Cardiac muscle cell (in vitro differentiated cells and primary cell): ENCODE measurements around the gene BRD1. TPM values are rescaled to one million over a fixed set of nuclear protein-coding genes. Genes with fewer than 3 reads are reported as not detected.
A peak's percentile ranks its signal among the peaks of the same experiment; 100 is the strongest.
"Not testable (repeated sequence)": the region's sequence is repeated elsewhere in the genome, so short reads cannot be mapped to it uniquely, and the experiment has no call there.

Source experiments
- DNase-seq, 2 donors: peaks; one replicate each; pipeline versions ENCODE4 v3.0.0 to v3.0.0-alpha.2; 2010 to 2017; ENCODE audit warnings: low read depth in 1 of 2, low spot score in 1 of 2
- H3K27ac ChIP-seq: fragments of 200-600 bp; sonication (generic); 2 replicates; pipeline ENCODE4 v1.5.1; 2016
- H3K27me3 ChIP-seq: fragments of 200-600 bp; sonication (generic); 2 replicates; pipeline ENCODE4 v1.6.0; 2016; ENCODE audit warnings: control low read depth
- H3K36me3 ChIP-seq: fragments of 200-600 bp; sonication (generic); 2 replicates; pipeline ENCODE4 v1.5.1; 2016; ENCODE audit warnings: control low read depth
- H3K4me1 ChIP-seq: fragments of 200-600 bp; sonication (generic); 2 replicates; pipeline ENCODE4 v1.8.1; 2017; ENCODE audit warnings: low read depth, mild to moderate bottlenecking, mixed run types
- H3K4me3 ChIP-seq: fragments of 200-600 bp; sonication (generic); 2 replicates; pipeline ENCODE4 v1.5.1; 2016; ENCODE audit warnings: mild to moderate bottlenecking
- H3K9me3 ChIP-seq: fragments of 200-600 bp; sonication (generic); 2 replicates; pipeline ENCODE4 v1.5.1; 2017; ENCODE audit warnings: low read depth, mild to moderate bottlenecking, control low read depth
- CTCF ChIP-seq: IDR thresholded peaks from 2 replicates; pipeline ENCODE4 v1.5.1; 2012; ENCODE audit warnings: low read depth, mild to moderate bottlenecking, low read length
- polyA plus RNA-seq: library from polyadenylated mRNA; unstranded; fragments of >200 nt; fragmentation: Nextera tagmentation; extraction: Ambion mirVana; gene quantifications from 2 replicates; pipeline ENCODE4 v1.2.1, GENCODE V29; 2016
- total RNA-seq: library from RNA; depleted of rRNA; stranded (reverse); fragments of >200 nt; gene quantifications from 2 replicates; pipeline ENCODE4 v1.2.3, GENCODE V29; 2016

Gene BRD1
- total and polyA plus RNA-seq, 2 experiments from 2014 or later: 25.8 to 40.9 TPM

GRCh38 chr22:49856343-49856742 is 28.7 kb upstream of the BRD1 start:
- H3K4me3 ChIP-seq: no peak overlapping the region
- H3K36me3 ChIP-seq: no peaks in the 10 kb centered on the region
- H3K9me3 ChIP-seq: no peaks in the 10 kb centered on the region
- H3K27me3 ChIP-seq: peaks cover 14% of the 10 kb centered on the region
- DNase-seq: no peak
- peaks cover 8% of the 10 kb centered on the region for H3K4me1 ChIP-seq
- TF ChIP-seq CTCF: no peak
- H3K27ac ChIP-seq: no peak overlapping the region

GRCh38 chr22:49855251-49855911 is 27.7 kb upstream of the BRD1 start:
- Histone ChIP-seq H3K4me3 (no peak overlapping the region), H3K4me1 (peaks cover 8% of the 10 kb centered on the region), H3K27me3 (peaks cover 23% of the 10 kb centered on the region), H3K9me3 (no peaks in the 10 kb centered on the region), H3K27ac (no peak overlapping the region), H3K36me3 (no peaks in the 10 kb centered on the region)
- DNase-seq: peak in 1 of 2 donors; percentile 27
- no peak for TF ChIP-seq CTCF

DNA sequence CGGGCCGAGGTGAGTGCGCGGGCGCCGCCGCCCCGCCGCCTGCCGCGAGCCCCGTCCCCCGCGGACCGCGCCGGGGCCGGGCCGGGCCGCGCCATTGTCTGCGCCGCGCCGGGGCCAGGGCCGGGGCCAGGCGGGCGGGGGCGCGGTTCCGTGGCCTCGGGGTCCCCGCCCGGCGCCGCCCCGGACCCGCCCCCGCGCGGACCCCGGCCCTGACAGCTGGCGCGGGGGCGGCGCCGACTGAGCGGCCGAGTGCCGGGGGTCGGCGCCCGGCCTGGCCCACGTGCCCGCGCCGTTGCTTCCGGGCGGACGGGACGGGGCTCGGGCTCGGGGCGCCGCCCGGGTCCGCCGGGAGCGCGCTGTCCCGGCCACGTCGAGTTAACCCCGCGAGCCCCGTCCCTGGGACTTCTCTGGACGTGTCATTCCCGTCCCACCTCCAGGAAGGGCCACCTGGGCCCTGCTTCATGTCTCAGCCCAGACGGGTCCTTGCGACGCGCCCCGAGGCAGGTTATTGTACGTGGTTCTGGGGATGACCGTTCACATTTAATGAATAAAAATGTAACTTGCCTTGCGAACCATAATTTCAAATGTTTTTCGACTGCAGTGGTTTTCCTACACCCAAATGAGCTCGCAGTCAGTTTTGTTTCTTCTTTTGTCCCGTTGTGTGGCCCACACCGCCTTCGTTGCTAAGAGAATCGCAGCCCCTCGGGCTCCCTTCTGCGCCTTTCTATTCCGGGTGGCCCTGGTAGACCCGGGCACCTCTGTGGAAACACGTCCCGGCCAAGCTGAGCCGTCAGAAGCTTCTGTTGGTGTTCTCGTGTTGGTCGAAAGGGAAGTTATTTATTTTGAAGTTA is 26.5 kb upstream of the BRD1 start:
- Histone ChIP-seq H3K27me3 (peaks cover 35% of the 10 kb centered on the region), H3K27ac (no peak overlapping the region), H3K9me3 (no peaks in the 10 kb centered on the region), H3K4me1 (peaks cover 8% of the 10 kb centered on the region), H3K36me3 (no peaks in the 10 kb centered on the region), H3K4me3 (peak overlapping the region; percentile 48)
- peak; percentile 27 to 40 for DNase-seq
- TF ChIP-seq CTCF: no peak

GRCh38 chr22:49852898-49853894 is 25.5 kb upstream of the BRD1 start, which contains the start of gene ZBED4:
ZBED4 (plus strand) TSS chr22:49853844; CDS start chr22:49883663, 29,819 bp downstream.
- H3K36me3 ChIP-seq: no peaks in the 10 kb centered on the region
- H3K4me3 ChIP-seq: peak within 1 kb of the TSS; percentile 79
- no peak for TF ChIP-seq CTCF
- no peaks in the 10 kb centered on the region for H3K9me3 ChIP-seq
- peaks cover 8% of the 10 kb centered on the region for H3K4me1 ChIP-seq
- peaks cover 45% of the 10 kb centered on the region for H3K27me3 ChIP-seq
- H3K27ac ChIP-seq: peak within 1 kb of the TSS; percentile 57
- peak; percentile 98 to 99 for DNase-seq

DNA sequence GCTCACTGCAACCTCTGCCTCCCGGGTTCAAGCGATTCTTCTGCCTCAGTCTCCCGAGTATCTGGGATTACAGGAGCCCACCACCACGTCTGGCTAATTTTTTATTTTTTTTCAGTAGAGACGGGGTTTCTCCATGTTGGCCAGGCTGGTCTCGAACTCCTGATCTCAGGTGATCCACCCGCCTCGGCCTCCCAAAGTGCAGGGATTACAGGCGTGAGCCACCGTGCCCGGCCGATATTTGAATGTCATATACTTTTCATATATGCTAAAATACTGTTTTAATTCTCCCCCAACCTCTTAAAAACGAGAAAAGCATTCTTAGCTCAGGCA is 24.9 kb upstream of the BRD1 start:
- not testable (repeated sequence) for H3K36me3 ChIP-seq, DNase-seq, H3K27ac ChIP-seq, H3K4me1 ChIP-seq, H3K9me3 ChIP-seq
- Histone ChIP-seq H3K27me3 (peaks cover 52% of the 10 kb centered on the region), H3K4me3 (peak overlapping the region; percentile 79)
